Heart left ventricle (tissue), 13 donors: Measurements from ENCODE around the gene SKAP2.

Source experiments
- CTCF ChIP-seq, 12 donors: fragments of 200-600 bp; sonication (generic) in 4 of 12; IDR thresholded peaks; one replicate each; pipeline versions ENCODE4 v1.5.0 to v1.8.0; 2018 to 2022; ENCODE audit warnings: antibody characterized with exemption in 12 of 12, mild to moderate bottlenecking in 5 of 12
- POLR2A ChIP-seq, 2 donors: fragments of 450-650 bp; IDR thresholded peaks; one replicate each; pipeline ENCODE4 v1.6.1; 2017; ENCODE audit warnings: antibody characterized with exemption in 2 of 2, mild to moderate bottlenecking in 2 of 2, moderate library complexity in 2 of 2
- donor health status: ischemic (EF 13 %, LVEDD 7.1; RV severe dilation, severe dysfunction).
- donor health status: DM: no; HTN: yes; CAD: no.
- donor health status: DM: no; HTN: no; CAD: no.
- donor health status: ischemic (EF 25% LVEDD 6.9; RV normal size, moderate dysfunction).
- donor health status: ischemic (EF 25% LVEDD 5.7; RV mildly dilated, moderate dysfunction).
- donor health status: ischemic (EF 35%, LVEDD 5.7; RV mildly dilated, moderate dysfunction).
- donor health status: nonischemic (EF 11% LVEDD 7.7; RV severe dilation, severe dysfunction).
- donor health status: DM: yes; HTN: yes; CAD: no.
- donor health status: PGD.
- donor health status: ischemic (EF 29% LVEDD 5.4; RV normal size, mild dysfunction).
- donor health status: nonischemic (EF 23%, LVEDD 6.1; RV moderate dilation, normal function).

- no peak for TF ChIP-seq CTCF (IDR thresholded peaks at IDR 0.05)
- no peak for TF ChIP-seq POLR2A (IDR thresholded peaks at IDR 0.05)
These were observed 72.4 kb downstream of the SKAP2 start for GRCh38 chr7:26792006-26792405.
